RPMI7951 (cell line): ENCODE results near the gene CAVIN3. TPM values are rescaled to one million over a fixed set of nuclear protein-coding genes. Genes with fewer than 3 reads are reported as not detected.

Experiments used
- DNase-seq: peaks from one replicate; pipeline ENCODE4 v3.0.0-alpha.2; 2012; ENCODE audit warnings: low read depth
- total RNA-seq: library from RNA; depleted of rRNA; stranded (reverse); fragments of >200 nt; shearing (Covaris generic); gene quantifications from 2 replicates; pipeline ENCODE4 v1.2.3, GENCODE V29; 2014; rRNA removed

Gene CAVIN3, protein sequence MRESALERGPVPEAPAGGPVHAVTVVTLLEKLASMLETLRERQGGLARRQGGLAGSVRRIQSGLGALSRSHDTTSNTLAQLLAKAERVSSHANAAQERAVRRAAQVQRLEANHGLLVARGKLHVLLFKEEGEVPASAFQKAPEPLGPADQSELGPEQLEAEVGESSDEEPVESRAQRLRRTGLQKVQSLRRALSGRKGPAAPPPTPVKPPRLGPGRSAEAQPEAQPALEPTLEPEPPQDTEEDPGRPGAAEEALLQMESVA
- total RNA-seq = 200 and 367 TPM in 2 replicates

DNA sequence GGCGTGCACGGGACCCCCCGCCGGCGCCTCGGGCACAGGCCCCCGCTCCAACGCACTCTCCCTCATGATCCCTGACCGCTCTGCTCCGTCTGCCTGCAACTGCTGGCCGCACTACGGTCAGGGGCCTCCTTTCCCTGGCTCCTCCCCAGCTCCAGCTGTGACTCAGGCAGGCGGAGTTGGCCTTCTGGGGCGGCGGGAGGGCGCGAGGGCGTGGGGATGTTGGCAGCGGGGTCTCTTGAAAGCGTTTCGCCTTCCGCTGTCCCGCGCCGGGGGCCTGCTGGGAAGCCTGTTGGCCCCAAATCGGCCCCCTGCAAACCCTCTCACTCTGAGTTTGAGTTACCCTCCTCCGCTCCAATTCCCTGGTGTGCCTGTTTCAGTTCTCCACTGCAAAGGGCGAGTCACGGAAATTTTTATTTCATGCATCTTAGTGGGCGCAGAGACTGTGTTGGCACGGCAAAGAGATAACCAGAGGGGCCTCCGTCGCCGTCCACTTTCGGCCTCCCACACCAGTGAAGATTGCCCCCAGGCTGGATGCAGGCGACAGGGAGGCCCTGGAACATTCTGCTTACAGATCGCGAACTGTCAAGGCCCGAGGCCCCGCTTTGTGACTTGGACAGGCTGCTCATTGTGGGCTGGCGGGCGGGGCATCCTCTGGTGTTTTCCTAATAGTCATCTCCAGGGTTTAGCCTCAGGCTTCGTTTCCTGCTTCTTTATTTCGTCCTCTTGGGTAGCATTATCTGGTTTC is at the start of gene CAVIN3:
Gene CAVIN3 (minus strand): TSS at position 91 of the 745 bp plus-strand sequence. CDS start 25 bp downstream, at position 66.
- DNase-seq = peak; percentile 96

DNA sequence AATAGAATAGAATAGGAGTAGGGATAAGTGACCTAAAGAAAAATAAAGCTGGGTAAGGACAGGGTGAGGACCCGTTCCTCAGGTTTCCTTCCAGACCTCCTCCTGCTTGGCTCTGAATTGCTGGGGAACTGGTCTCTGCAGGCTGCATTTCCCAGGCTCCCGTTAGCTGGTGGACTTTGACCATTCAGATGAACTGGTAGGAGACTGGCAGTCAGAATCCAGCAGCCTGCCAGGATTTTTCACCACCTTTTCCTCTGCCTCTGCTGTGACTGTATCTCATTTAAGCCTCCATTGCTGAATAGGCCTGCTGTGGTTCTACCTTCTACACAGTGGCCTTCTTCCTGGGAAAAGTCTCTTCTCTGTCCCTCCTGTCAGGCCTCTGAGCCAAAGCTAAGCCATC is 45.4 kb upstream of the CAVIN3 start:
- no peak for DNase-seq

DNA sequence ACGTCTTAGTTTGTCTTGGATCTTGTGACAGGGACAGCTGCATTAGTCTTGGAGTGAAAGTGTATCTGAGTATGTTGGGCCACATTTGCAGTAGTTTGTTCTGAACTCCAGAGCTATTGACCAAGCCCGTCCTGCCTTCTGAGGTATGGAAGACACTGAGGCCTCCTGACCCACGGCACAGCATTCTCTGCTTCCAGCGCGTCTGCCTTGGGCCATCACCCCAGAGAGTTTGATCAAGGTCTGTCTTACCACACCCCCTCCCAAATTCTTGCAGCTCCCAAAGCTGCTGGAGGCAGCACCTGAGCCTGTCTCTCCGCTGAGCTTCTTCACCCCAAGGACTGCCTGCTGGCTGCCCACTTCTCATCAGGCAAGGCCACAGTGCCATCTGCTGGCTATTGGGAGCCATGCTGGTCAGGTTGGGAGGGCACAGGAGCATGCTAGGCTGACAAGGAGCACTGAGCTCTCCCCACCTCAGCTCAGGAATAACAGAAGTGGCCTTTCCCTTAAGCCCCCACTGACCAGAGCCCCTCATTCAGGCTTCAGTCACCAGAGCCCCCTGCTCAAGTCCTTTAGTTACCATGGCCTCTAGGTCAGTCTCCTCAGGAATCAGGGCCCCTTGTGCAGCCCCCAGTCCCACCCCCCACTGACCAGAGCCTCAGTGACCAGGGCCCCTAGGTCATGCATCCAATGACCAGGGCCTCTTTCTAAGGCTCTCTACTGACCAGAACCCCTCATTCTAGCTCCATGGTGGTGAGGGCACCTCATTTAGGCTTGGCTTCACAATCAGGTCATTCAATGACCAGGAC is 42.8 kb upstream of the CAVIN3 start:
- DNase-seq = peak; percentile 73

DNA sequence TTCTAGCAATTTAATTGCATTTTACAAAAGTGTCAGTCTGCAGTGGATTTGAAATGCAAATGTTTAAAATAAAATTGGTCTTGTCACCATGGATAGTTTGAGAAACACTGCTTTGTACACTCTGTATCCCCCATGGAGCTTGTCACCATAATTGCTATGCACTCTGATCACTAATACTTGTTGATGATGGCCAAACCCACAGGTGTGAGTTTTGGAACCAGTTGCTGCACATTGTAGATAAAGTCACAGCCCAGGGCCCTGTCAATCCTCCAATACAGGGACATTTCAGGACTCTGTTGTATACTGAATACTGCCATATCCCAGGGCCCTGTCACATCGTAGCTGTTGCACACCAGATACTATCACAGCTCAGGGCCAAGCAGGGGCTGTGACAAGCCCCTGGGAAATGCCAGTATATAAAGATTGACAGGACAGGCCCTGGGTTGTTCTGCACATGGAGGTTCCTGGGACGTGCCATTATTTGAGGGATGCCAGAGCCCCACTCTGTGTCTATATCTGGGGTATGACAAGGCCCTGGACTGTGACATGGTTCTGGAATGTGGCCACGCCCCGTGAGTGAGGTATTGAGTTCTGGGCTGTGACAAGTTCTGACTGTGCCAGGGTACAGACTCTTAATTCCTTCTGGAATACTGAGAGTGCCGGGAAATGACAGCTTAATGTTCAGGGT is 42.0 kb upstream of the CAVIN3 start:
- no peak for DNase-seq

DNA sequence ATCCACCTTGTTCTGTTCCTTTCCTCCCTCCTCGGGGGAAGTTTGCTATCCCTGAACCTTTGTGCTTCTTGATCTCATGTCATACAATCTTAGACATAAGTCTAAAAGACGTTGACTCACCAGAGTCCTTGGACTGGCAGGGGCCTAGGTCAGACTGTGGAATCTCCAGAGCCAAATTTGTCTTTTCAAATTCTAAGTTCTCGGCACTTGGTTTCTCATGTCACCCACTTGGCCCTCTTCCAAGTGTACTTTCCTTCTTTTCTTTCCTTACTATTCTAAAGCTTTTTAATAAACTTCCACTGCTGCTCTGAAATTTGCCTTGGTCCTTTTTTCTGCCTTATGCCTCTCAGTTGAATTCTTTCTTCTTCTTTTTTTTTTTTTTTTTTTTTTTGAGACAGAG is 39.9 kb upstream of the CAVIN3 start:
- DNase-seq = peak; percentile 15

DNA sequence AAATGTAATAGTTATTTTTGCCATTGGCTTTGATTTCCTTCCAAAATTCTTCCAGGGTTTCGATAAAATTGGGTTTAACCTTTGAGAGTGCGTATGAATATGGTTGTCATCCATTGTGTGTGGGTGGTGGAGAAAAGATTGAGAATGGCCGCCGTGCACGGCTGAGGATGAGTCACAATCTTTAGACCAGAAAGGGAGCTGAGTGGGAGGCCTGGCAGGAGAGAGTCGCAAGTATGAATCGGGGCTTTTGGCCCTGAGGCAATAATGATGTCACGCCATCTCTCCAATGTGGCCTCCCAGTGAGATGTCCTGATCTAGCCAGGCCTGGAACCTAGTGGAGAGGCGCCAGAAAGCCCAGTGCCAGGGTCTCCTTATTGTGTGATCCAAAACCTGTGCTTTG is 36.9 kb upstream of the CAVIN3 start:
- DNase-seq = peak; percentile 96

DNA sequence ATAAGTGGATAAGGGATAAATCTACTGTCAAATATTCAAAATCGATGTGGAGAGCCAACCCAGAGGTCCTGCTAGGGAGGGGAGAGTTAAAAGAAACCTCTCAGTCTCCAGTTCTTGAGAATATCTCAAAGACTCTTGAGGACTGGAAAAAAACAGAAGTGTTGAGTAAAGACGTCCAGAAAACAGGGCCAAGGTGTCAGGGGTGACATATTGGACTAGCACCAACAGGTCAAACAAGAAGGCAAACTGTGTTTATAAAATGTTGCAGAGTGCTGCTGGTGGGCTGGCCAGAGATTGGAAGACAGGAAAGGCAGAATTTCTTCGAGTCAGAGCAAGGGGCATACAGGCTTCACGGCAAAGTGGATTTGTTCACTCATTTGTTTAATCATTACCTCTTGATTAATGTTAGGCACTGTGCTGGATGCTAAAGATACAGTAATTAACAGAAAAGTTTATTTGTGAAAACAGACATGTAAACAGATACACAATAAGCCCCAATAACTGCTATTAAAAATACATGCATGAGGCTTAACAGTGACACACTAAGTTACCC is 36.3 kb upstream of the CAVIN3 start:
- DNase-seq = no peak

DNA sequence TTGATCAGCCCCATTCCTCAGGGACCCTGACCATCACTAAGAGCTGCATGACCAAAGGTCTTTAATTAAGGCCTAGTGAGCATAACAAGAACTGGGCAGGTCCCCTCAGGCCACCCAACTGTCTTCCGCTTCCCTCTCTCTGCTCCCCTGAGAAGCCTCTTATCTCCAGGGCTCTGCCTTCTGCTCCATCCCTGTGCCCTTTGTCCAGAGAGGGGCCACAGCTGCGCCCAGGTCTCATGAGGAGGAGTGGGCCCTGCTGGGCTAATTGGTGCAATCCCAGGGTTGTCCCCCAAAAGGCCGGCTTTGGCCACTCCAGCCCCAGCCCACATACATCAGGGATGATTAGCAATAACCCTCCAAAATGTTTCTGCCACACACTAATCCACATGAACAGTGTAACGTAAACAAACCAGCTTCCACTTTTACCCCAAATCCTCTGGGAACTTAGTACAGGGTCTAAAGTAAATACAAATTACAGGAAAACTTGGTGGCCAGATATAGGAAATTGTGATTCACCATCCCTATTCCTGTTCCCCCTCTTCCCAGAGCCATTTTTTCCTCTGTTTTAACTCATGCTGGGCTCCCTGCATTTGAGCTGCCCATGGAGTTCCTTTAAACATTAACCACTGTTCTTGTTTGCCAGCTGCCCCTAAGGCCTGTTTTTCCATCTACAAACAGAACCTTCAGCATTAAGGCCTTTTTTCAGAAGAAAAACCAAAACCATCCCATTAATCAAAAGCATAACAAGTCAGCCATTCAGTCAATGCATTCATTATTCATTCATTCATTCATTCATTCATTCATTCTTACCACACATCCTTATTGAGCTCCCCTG is 34.6 kb upstream of the CAVIN3 start:
- DNase-seq = peak; percentile 28

DNA sequence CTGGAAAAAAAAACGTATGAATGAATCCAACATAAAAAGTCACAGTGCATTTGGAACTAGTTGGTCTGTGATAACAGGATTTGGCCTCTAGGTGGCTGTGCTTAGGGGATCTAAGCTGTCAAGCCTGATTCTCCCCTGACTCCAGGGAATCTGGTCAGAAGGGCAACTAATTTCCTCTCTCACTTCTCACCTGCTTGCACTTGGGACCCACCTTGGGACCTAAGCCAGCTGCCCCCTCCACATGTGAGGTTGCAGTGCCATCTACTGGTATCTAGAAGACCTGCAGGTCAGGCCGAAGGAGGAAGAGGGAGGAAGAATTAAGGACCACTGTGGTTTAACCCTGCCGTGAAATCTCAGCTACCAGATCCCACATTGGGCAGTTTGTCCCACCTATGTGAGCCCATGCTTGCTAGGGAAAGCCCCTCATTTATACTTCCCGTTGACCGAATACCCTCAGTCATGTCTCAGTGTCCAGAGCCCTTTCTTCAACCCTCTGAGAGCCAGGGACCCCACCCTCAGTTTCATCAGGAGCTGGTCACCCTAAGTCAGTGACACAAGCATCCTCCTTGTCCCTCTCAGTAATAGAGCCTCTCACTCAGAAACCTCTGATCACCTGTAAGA is 33.2 kb upstream of the CAVIN3 start:
- peak; percentile 42 for DNase-seq

DNA sequence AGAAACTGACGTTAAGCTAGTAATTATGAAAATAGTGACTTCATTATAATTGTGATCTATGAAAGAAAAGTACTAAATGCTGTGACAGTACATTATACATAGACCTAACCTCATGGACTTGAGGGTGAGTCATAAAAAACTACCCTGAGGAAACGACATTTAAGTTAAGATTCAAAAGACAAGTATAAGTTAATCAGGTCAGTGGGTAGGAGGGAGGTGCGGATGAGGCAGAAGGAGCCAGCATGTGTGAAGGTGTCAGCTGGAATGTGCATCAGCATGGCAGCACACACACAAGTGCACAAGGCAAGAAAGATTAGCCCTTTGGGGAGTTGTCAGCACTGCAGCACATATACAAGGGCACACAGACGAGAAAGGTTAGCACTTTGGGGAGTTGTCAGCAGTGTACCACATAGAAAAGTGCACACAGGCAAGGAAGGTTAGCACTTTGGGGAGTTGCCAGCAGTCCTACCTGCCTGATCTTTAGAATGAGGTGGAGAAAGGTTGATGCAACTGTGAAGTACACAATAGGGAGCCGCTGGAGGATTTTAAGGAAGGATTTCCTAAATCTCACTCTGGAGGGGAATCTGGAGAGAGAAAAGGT is 31.6 kb upstream of the CAVIN3 start:
- DNase-seq = peak; percentile 54

DNA sequence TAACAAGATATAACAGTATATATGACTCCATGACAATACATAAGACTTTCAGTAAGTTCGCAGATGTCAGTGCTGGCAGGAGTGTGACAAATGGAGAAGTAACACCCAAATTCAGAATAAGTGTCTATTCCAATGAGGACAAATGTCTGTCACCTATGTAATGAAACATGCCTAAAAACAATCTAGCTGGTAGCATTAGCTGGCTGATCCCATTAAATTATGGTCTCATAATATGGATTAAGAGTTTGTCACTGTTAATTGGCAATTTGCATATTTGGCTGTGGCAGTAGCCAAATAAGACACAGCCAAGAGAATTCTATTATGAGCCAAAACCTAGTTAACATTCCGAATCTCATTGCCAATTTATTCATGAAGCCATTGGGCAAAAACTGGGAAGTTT is 30.2 kb upstream of the CAVIN3 start:
- DNase-seq = no peak

DNA sequence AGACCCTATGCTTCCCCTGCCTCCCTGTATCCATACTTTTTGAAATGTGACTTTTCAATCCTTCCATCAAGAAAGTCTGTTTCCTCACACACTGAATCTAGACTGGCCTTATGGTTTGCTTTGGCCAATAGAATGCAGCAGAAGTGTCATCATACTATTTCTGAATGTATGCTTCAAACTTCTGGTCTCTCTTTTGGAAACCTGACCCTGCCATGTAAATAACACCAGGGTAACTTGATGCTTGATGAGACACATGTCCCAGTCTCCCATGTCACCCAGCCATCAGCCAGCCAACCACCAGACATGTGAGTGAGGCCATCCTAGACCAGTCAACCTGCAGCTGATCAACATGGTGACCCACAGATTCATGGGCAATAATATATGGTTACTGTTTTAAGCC is 29.7 kb upstream of the CAVIN3 start:
- DNase-seq = no peak

DNA sequence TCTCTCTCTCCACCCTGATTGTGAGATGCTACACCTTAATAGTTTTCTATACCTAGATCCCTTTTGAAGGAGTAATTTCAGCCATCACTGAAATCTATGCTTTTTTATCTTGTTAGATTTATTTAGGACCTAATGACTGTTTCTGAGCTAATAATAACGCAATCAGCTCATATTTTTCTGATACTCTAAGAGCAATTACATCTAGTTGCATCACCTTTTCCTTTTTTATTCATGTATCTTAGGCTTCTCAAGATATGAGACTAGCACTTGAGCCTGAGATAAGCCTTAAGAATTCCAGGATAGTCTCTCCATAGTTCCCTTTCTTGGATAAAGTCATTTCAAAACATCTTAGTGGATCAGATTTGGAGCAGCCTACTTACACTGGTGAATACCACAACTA is 25.1 kb upstream of the CAVIN3 start:
- DNase-seq = no peak

DNA sequence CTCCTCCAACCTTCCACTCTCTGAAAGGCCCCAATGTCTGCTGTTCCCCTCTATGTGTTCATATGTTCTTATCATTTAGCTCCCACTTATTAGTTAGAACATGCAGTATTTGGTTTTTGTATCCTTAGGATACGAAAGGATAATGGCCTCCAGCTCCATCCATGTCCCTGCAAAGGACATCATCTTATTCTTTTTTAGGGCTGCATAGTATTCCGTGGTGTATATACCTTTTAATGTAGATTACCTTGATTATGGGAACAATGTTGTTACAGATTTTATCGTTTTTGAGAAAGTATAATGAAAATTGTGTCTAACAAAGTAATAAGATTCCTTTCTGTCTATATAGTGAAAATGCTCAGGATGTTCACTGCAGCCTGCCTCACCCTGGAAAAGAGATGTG is 16.0 kb upstream of the CAVIN3 start:
- DNase-seq = no peak

DNA sequence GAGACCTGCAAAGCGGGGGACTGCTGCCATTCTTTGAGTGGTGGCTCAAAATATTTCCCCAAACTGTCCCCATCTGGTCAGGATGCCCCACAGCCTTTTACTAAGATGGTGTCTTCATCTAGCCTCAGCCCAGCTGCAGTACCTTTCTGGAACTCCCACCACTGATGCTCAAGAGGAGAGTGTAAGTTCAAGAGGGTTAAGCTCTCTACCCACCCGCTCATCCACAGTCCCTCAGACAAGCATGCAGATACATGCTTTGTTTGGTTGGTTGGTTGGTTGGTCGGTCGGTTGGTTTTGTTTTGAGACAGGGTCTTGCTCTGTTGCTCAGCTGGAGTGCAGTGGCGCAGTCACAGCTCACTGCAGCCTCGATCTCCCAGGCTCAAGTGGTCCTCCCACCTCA is 14.5 kb upstream of the CAVIN3 start:
- no peak for DNase-seq

DNA sequence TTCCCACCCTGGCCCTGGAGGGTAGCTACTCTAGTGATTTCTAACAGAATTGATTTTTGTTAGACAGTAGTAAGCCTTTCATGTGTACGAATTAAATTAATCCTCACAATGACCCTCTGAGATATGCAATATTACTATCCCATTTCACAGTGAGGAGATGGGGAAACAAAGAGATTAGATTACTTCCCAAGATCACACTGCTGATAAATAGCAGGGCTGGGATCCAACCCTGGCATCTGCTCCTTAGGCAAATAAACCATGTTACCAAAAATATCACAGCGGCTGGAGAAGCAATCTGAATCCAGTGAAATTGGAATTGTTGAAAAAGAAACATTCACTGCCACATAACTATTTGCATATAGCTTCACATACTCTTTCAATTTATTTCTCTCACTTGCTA is 12.8 kb upstream of the CAVIN3 start:
- peak; percentile 63 for DNase-seq

DNA sequence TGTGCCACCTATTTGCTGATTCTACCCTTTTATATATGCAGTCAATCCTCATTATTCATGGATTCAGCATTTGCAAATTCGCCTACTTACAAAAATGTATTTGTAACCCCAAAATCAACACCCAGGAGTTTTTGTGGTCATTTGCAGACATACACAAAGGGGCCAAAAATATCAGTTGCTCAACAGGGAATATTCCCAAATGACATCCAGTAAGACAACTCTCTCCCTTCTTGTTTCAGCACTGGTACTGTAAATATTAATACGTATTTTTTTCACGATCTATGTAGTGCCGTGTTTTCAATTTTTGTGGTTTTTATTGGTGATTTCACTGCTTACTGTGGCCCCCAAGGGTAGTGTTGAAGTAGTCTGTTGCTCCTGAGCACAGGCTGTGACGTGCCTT is 11.8 kb upstream of the CAVIN3 start:
- no peak for DNase-seq

DNA sequence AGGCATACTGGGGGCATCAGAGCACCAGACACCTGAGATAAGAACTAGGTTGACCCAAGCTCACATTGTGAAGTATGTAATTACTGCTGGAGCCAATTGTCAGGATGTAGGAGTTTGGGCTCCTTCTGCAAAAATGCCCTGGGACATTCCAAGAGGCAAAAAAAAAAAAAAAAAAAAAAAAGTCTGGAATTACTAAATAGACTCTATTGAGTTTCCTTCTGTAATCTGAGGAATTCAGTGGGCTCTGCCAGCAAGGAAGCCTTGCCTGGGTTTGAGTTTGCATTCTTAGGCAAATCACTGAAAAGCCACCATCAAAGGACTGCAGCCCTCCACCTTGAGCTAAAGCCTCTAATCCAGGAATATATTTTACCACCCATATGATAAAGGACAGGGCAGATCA is 8.0 kb upstream of the CAVIN3 start:
- no peak for DNase-seq

DNA sequence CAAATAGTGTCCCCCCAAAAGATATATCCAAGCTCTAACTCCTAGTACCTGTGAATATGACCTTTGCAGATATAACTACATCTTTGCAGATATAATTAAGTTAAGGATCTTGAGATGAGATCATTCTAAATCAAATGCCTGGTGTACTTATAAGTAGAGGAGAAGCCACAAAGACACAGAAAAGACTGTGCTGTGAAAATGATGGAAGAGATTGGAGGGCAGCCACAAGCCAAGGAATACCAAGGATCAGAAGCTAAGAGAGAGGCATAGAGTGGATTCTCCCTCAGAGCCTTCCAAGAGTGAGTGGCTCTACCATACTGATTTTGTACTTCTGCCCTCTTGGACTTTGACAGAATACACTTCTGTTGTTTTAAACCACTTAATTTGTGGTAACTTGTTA is 7.5 kb upstream of the CAVIN3 start:
- DNase-seq = no peak

DNA sequence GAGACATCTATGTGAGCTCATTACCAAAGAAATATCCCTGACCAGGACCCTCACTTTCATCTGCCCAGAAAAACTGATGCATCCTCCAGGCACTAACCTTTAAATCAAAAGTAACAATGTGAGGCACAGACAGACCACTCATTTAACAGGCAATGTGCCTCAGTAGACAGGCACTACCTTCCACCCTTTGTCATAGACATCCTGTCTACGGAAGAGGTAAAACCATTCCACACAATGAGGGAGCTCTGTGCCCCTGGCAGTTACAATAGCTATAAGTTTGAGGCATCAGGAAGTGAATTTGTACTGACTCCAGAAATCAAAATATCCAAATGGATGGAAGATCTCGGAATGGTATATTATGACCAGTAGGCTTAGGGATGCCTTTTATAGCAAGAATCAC is 6.7 kb upstream of the CAVIN3 start:
- DNase-seq = no peak
